ENCODE measurements around the gene ELAVL1. TPM values are rescaled to one million over a fixed set of nuclear protein-coding genes. Genes with fewer than 3 reads are reported as not detected.

Gene ELAVL1
- total and polyA plus RNA-seq, 12 donors = 12.8 to 78.9 (median 44.6) TPM

DNA sequence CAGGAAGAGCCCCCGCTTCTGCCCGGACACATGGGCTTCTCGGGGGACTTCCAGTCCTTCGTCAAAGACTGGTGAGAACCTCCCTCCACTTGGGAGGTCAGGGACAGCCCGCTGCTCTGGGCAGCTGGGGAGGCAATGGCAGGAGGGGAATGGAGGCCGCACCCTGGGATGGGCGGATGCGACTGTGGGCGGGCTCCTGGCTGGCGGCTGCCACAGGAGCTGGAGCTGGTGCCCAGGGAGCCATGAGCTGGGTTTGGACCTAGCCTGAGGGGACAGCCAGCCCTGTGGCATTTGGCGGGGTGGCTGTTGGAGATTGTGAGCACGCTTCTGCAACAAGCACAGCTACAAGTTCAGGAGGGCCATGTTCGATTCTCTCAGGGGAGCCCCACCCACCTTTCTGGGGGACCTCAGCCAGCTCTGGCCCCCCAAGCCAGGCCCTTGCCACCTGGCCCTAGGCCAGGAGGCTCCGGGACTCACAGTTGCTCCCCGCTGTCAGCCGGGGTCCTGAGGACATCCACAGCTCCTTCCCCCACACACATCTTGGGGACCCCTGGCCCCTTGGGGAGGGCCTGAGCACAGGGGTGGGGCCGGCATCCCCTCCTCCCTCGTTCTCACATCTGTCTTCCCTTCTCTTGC lies 93.8 kb downstream of the ELAVL1 start:
- Histone ChIP-seq H3K9me3 (replicated peaks in 1 of 3) (no peaks in the 10 kb centered on the region), H3K36me3 (replicated peaks in 1 of 2) (peaks cover 0 to 35% of the 10 kb centered on the region in 2 donors), H3K27ac (no peak overlapping the region), H3K27me3 (peaks cover 5% of the 10 kb centered on the region), H3K4me1 (replicated peaks in 1 of 2) (peaks cover 7 to 20% of the 10 kb centered on the region in 2 donors), H3K4me3 (no peak overlapping the region)
- peak in 1 of 7 donors; percentile 23 for DNase-seq
- no peak for TF ChIP-seq POLR2A (IDR thresholded peaks at IDR 0.05)
- TF ChIP-seq, protein P1, sequence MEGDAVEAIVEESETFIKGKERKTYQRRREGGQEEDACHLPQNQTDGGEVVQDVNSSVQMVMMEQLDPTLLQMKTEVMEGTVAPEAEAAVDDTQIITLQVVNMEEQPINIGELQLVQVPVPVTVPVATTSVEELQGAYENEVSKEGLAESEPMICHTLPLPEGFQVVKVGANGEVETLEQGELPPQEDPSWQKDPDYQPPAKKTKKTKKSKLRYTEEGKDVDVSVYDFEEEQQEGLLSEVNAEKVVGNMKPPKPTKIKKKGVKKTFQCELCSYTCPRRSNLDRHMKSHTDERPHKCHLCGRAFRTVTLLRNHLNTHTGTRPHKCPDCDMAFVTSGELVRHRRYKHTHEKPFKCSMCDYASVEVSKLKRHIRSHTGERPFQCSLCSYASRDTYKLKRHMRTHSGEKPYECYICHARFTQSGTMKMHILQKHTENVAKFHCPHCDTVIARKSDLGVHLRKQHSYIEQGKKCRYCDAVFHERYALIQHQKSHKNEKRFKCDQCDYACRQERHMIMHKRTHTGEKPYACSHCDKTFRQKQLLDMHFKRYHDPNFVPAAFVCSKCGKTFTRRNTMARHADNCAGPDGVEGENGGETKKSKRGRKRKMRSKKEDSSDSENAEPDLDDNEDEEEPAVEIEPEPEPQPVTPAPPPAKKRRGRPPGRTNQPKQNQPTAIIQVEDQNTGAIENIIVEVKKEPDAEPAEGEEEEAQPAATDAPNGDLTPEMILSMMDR (IDR thresholded peaks at IDR 0.05) = no peak
- intact Hi-C loops (cut with DNase I) = no loop called here
- WGBS, 4 donors = 92 to 98% (median 94%) methylated on average over 5 to 18 of the region's 18 CpGs

DNA sequence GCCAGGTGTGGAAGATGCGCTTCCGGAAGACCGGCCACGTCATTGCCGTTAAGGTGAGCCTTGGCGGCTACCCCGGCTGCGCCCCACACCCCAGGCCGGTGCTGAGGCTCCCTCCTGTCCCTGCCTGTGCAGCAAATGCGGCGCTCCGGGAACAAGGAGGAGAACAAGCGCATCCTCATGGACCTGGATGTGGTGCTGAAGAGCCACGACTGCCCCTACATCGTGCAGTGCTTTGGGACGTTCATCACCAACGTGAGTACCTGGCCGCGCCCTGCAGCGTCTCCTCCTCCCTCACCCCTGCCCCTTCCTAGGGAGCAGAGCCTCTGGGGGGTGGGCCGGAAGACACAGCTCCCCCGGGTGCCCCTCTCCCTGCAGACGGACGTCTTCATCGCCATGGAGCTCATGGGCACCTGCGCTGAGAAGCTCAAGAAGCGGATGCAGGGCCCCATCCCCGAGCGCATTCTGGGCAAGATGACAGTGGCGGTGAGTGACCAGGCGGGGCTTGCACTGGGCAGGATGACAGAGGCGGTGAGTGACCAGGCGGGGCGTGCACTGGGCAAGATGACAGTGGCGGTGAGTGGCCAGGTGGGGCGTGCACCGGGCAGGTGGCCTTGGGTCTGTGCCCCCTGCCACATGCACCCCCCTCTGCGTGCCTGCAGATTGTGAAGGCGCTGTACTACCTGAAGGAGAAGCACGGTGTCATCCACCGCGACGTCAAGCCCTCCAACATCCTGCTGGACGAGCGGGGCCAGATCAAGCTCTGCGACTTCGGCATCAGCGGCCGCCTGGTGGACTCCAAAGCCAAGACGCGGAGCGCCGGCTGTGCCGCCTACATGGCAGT lies 94.9 kb downstream of the ELAVL1 start:
- WGBS, 4 donors = 90 to 92% (median 91%) methylated on average over 29 to 54 of the region's 54 CpGs
- Histone ChIP-seq H3K27ac (no peak overlapping the region), H3K9me3 (replicated peaks in 1 of 3) (no peaks in the 10 kb centered on the region), H3K4me3 (no peak overlapping the region), H3K36me3 (replicated peaks in 1 of 2) (peaks cover 0 to 35% of the 10 kb centered on the region in 2 donors), H3K4me1 (replicated peaks in 1 of 2) (peaks cover 0 to 23% of the 10 kb centered on the region in 2 donors), H3K27me3 (no peaks in the 10 kb centered on the region)
- DNase-seq = no peak
- TF ChIP-seq, protein P1 (IDR thresholded peaks at IDR 0.05) = no peak
- no peak for TF ChIP-seq POLR2A (IDR thresholded peaks at IDR 0.05)
- intact Hi-C loops (cut with DNase I) = no loop called here

DNA sequence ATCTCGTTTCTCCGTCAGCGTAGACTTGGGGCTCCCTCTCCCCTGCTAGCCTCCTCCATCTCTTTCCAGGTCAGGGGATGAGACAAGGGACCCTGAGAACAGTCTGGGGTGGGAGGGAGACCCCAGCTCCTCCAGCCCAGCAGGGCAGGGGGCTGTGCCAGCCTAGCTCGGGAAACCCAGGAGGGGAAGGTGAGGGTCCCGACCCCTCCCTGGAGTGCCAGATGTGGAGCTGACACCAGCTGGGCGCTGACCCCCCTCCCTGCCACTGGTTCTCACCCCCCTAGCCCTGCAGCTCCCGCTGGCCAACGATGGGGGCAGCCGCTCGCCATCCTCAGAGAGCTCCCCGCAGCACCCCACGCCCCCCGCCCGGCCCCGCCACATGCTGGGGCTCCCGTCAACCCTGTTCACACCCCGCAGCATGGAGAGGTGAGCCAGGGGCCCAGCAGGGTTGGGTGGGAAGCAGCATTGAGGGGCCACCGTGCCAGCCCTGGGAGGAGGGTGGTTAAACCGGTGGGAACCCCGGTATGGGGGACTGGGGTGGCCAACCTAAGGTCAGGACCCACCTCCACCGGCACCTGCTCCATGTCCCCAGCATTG lies 95.9 kb downstream of the ELAVL1 start:
- H3K4me1 ChIP-seq (replicated peaks in 1 of 2) = peaks cover 9 to 33% of the 10 kb centered on the region in 2 donors
- H3K9me3 ChIP-seq (replicated peaks in 1 of 3) = no peaks in the 10 kb centered on the region
- 90 to 97% (median 93%) methylated on average over 9 to 21 of the region's 21 CpGs for WGBS, 4 donors
- intact Hi-C loops (cut with DNase I) = no loop called here
- DNase-seq = peak in 2 of 7 donors; percentile 25
- no peak overlapping the region for H3K4me3 ChIP-seq
- peaks cover 0 to 35% of the 10 kb centered on the region in 2 donors for H3K36me3 ChIP-seq (replicated peaks in 1 of 2)
- no peaks in the 10 kb centered on the region for H3K27me3 ChIP-seq
- TF ChIP-seq, protein P1 (IDR thresholded peaks at IDR 0.05) = no peak
- no peak for TF ChIP-seq POLR2A (IDR thresholded peaks at IDR 0.05)
- no peak overlapping the region for H3K27ac ChIP-seq

All from adrenal gland (tissue), 12 donors.